Keratinocyte (primary cell): ENCODE results near the gene CDCA7.

Source experiments
- CTCF ChIP-seq, 3 experiments: IDR thresholded peaks in 1 of 3; conservative IDR thresholded peaks in 1 of 3; optimal IDR thresholded peaks in 1 of 3; 2 replicates in 2 of 3; 3 replicates in 1 of 3; pipeline versions ENCODE3 to v1.5.1; 2011; ENCODE audit warnings: low read length in 3 of 3, mild to moderate bottlenecking in 3 of 3, moderate library complexity in 2 of 3, control low read depth in 1 of 3, inconsistent platforms in 1 of 3; ENCODE audit not compliant: insufficient read depth in 2 of 3; ENCODE audit errors: extremely low read depth in 1 of 3
- EZH2 ChIP-seq: IDR thresholded peaks from one replicate; pipeline ENCODE4 v1.6.1; 2012; ENCODE audit warnings: inconsistent platforms, mild to moderate bottlenecking, low read length, moderate library complexity

DNA sequence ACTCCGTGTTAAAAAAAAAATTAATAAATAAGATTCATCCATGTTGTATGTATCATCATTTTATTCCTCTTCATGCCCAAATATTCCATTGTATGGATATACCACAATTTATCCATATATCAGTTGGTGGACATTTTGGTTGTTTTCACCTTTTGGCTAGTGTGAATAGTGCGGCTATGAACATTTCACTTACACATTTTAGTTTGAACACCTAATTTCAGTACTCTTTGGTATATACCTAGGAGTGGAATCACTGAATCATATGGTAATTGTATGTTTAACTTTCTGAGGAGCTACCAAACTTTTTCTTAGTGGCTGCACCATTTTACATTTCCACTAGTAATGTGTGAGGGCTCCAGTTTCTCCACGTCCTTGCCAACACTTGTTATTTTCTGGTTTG, 20.0 kb downstream of the CDCA7 start:
- TF ChIP-seq CTCF (optimal IDR thresholded peaks at IDR 0.05 in 1 of 3, IDR thresholded peaks at IDR 0.05 in 1 of 3, conservative IDR thresholded peaks at IDR 0.05 in 1 of 3; ENCODE audit: extremely low read depth in 1 of 3, insufficient read depth in 2 of 3, low read length in 3 of 3) = no peak
- no peak for TF ChIP-seq EZH2
